ENCODE results near the gene TRIM67.

GRCh38 chr1:231213831-231214573 lies 52.1 kb downstream of the TRIM67 start:
- no peak for TF ChIP-seq EZH2 (IDR thresholded peaks at IDR 0.05; ENCODE audit: insufficient read depth, poor library complexity, severe bottlenecking)
- TF ChIP-seq EZH2phosphoT487 (IDR thresholded peaks at IDR 0.05; ENCODE audit: insufficient read depth, low read depth) = no peak
